Stimulated activated CD8-positive, alpha-beta memory T cell treated with anti-CD3 and anti-CD28 coated beads, Interleukin-7, amount 100 ng/mL, for 1 hour (primary cell): ENCODE data around the gene PHF2.

ENCODE experiments used
- DNase-seq, 2 donors: peaks; one replicate each; pipeline ENCODE4 v3.0.0-alpha.2; 2020; ENCODE audit warnings: low read depth in 2 of 2

Gene PHF2

GRCh38 chr9:93601063-93601462 is 24.7 kb downstream of the PHF2 start:
- DNase-seq = no peak

GRCh38 chr9:93601666-93602065 is 25.3 kb downstream of the PHF2 start:
- DNase-seq = no peak

- no peak for DNase-seq
These were observed 26.6 kb downstream of the PHF2 start for GRCh38 chr9:93603011-93603410.

- DNase-seq = no peak
These were observed 27.5 kb downstream of the PHF2 start for GRCh38 chr9:93603906-93604326.

GRCh38 chr9:93606187-93606586 is 29.8 kb downstream of the PHF2 start:
- DNase-seq = no peak

- no peak for DNase-seq
These were observed 33.8 kb downstream of the PHF2 start for GRCh38 chr9:93610206-93610605.

GRCh38 chr9:93612052-93612795 is 35.8 kb downstream of the PHF2 start:
- no peak for DNase-seq

GRCh38 chr9:93612796-93613154 is 36.4 kb downstream of the PHF2 start:
- no peak for DNase-seq

- DNase-seq = no peak
These were observed 36.8 kb downstream of the PHF2 start for GRCh38 chr9:93613174-93613573.

- no peak for DNase-seq
These were observed 37.4 kb downstream of the PHF2 start for GRCh38 chr9:93613791-93614190.

- DNase-seq = no peak
These were observed 38.6 kb downstream of the PHF2 start for GRCh38 chr9:93614830-93615468.

- no peak for DNase-seq
These were observed 39.7 kb downstream of the PHF2 start for GRCh38 chr9:93616044-93616443.

GRCh38 chr9:93617273-93617672 is 40.9 kb downstream of the PHF2 start:
- DNase-seq = no peak

GRCh38 chr9:93619272-93619775 is 42.9 kb downstream of the PHF2 start:
- DNase-seq = no peak

GRCh38 chr9:93620041-93620506 is 43.7 kb downstream of the PHF2 start:
- DNase-seq = no peak

GRCh38 chr9:93620881-93621820 is 44.8 kb downstream of the PHF2 start:
- DNase-seq = no peak

GRCh38 chr9:93621922-93622321 is 45.5 kb downstream of the PHF2 start:
- DNase-seq = no peak

GRCh38 chr9:93622691-93623090 is 46.3 kb downstream of the PHF2 start:
- no peak for DNase-seq

- DNase-seq = no peak
These were observed 47.4 kb downstream of the PHF2 start for GRCh38 chr9:93623753-93624152.

GRCh38 chr9:93624431-93624834 is 48.0 kb downstream of the PHF2 start:
- DNase-seq = no peak

- no peak for DNase-seq
These were observed 48.6 kb downstream of the PHF2 start for GRCh38 chr9:93624977-93625376.

- DNase-seq = no peak
These were observed 53.5 kb downstream of the PHF2 start for GRCh38 chr9:93629920-93630319.
